CD14-positive monocyte (primary cell): ENCODE results near the gene AOX1. TPM values are rescaled to one million over a fixed set of nuclear protein-coding genes. Genes with fewer than 3 reads are reported as not detected.

Experiments
- DNase-seq, 3 donors: peaks; one replicate each; pipeline ENCODE4 v3.0.0-alpha.2; 2011 to 2022
- H2AFZ ChIP-seq: 2 replicates; pipeline ENCODE4 v1.6.0; 2012; ENCODE audit warnings: mild to moderate bottlenecking, low read depth, low read length, inconsistent platforms; ENCODE audit not compliant: insufficient read depth, poor library complexity, severe bottlenecking
- H3K27ac ChIP-seq, 2 donors: 1 replicate in 1 of 2; 2 replicates in 1 of 2; pipeline ENCODE4 v1.5.1; 2012 to 2013; ENCODE audit warnings: low read length in 2 of 2, control low read depth in 1 of 2, inconsistent platforms in 1 of 2, low read depth in 1 of 2, mild to moderate bottlenecking in 1 of 2
- H3K27me3 ChIP-seq, 2 donors: one replicate each; pipeline versions ENCODE4 v1.6.0 to v1.6.1; 2011 to 2013; ENCODE audit warnings: low read length in 2 of 2; ENCODE audit not compliant: control insufficient read depth in 2 of 2, insufficient read depth in 2 of 2
- H3K36me3 ChIP-seq, 2 donors: replicated peaks in 1 of 2; 1 replicate in 1 of 2; 2 replicates in 1 of 2; pipeline versions ENCODE4 v1.5.1 to v1.6.1; 2012 to 2013; ENCODE audit warnings: low read length in 2 of 2, control low read depth in 1 of 2, inconsistent platforms in 1 of 2, mild to moderate bottlenecking in 1 of 2; ENCODE audit not compliant: insufficient read depth in 2 of 2, control insufficient read depth in 1 of 2
- H3K4me1 ChIP-seq, 2 donors: 1 replicate in 1 of 2; 2 replicates in 1 of 2; pipeline versions ENCODE4 v1.5.1 to v1.6.1; 2012 to 2013; ENCODE audit warnings: low read length in 2 of 2, control low read depth in 1 of 2, inconsistent platforms in 1 of 2, mild to moderate bottlenecking in 1 of 2, moderate library complexity in 1 of 2; ENCODE audit not compliant: insufficient read depth in 2 of 2, control insufficient read depth in 1 of 2
- H3K4me2 ChIP-seq: replicated peaks from 2 replicates; pipeline ENCODE3; 2012; ENCODE audit warnings: low read length, moderate library complexity, mild to moderate bottlenecking; ENCODE audit not compliant: poor library complexity, severe bottlenecking; ENCODE audit errors: extremely low read depth
- H3K4me3 ChIP-seq, 3 experiments: fragments of 200-600 bp in 1 of 3; sonication (generic) in 1 of 3; replicated peaks in 1 of 3; 1 replicate in 2 of 3; 2 replicates in 1 of 3; pipeline ENCODE4 v1.5.1; 2011 to 2013; ENCODE audit warnings: low read length in 3 of 3, mild to moderate bottlenecking in 3 of 3, control low read depth in 2 of 3, low read depth in 2 of 3, inconsistent platforms in 1 of 3, moderate library complexity in 1 of 3
- H3K79me2 ChIP-seq: 2 replicates; pipeline ENCODE4 v1.6.0; 2012; ENCODE audit warnings: mild to moderate bottlenecking, control low read depth, inconsistent platforms, low read length, moderate library complexity; ENCODE audit not compliant: insufficient read depth
- H3K9ac ChIP-seq: 2 replicates; pipeline ENCODE4 v1.6.0; 2017; ENCODE audit warnings: low read length, mild to moderate bottlenecking; ENCODE audit not compliant: insufficient read depth, poor library complexity, severe bottlenecking
- H3K9me3 ChIP-seq, 2 donors: replicated peaks in 1 of 2; 1 replicate in 1 of 2; 2 replicates in 1 of 2; pipeline versions ENCODE4 v1.5.1 to v1.6.1; 2012 to 2013; ENCODE audit warnings: low read length in 2 of 2, control low read depth in 1 of 2; ENCODE audit not compliant: control insufficient read depth in 1 of 2, insufficient read depth in 1 of 2
- H4K20me1 ChIP-seq: 2 replicates; pipeline ENCODE4 v1.6.0; 2012; ENCODE audit warnings: mild to moderate bottlenecking, low read length, control low read depth, moderate library complexity; ENCODE audit not compliant: insufficient read depth
- H3K27ac Mint-ChIP-seq, 7 donors: one replicate each; pipeline ENCODE4 v1.8.0; 2020; ENCODE audit warnings: mild to moderate bottlenecking in 7 of 7, mixed read lengths in 7 of 7, moderate library complexity in 6 of 7, inconsistent platforms in 2 of 7
- H3K27me3 Mint-ChIP-seq, 3 donors: one replicate each; pipeline ENCODE4 v1.8.0; 2021 to 2022; ENCODE audit warnings: low read depth in 3 of 3, mild to moderate bottlenecking in 3 of 3, mixed read lengths in 3 of 3, moderate library complexity in 3 of 3, inconsistent platforms in 1 of 3
- H3K36me3 Mint-ChIP-seq, 2 donors: one replicate each; pipeline ENCODE4 v1.8.0; 2020; ENCODE audit warnings: mixed read lengths in 2 of 2, inconsistent platforms in 1 of 2, mild to moderate bottlenecking in 1 of 2
- H3K4me1 Mint-ChIP-seq: one replicate; pipeline ENCODE4 v1.8.0; 2020; ENCODE audit warnings: mild to moderate bottlenecking, mixed read lengths
- H3K4me3 Mint-ChIP-seq, 2 donors: one replicate each; pipeline ENCODE4 v1.8.0; 2020; ENCODE audit warnings: mild to moderate bottlenecking in 2 of 2, mixed read lengths in 2 of 2, moderate library complexity in 1 of 2
- H3K9me3 Mint-ChIP-seq, 7 donors: one replicate each; pipeline ENCODE4 v1.8.0; 2020 to 2022; ENCODE audit warnings: mixed read lengths in 7 of 7, mild to moderate bottlenecking in 6 of 7, moderate library complexity in 6 of 7, inconsistent platforms in 2 of 7
- CTCF ChIP-seq: fragments of 200-600 bp; IDR thresholded peaks from one replicate; pipeline ENCODE4 v1.8.0; 2022; ENCODE audit warnings: antibody characterized with exemption, mild to moderate bottlenecking
- WGBS: methylation state at CpG from one replicate; pipeline ENCODE4 v1.1.5; 2013; ENCODE audit warnings: missing lambda C conversion rate; ENCODE audit not compliant: insufficient coverage; 5-methylcytosine and 5-hydroxymethylcytosine counted together
- intact Hi-C, 2 donors: fragments of 100-400 bp; cut with micrococcal nuclease; formaldehyde crosslinking; loops; one replicate each; pipeline versions ENCODE4 v1.15.0 to v1.15.1; 2023
- polyA plus RNA-seq, 3 donors: library from polyadenylated mRNA; depleted of rRNA in 1 of 3; unstranded in 2 of 3; stranded (reverse) in 1 of 3; fragments of 300-500 nt in 2 of 3; fragments of >200 nt in 1 of 3; fragmentation: Illumina TruSeq in 2 of 3; gene quantifications; 1 replicate in 2 of 3; 2 replicates in 1 of 3; pipeline ENCODE4 v1.2.3, GENCODE V29; 2012 to 2021

The AOX1 gene
- polyA plus RNA-seq, 3 donors = 0.16 TPM; not detected in 2

- H3K4me2 ChIP-seq = no peak overlapping the region
- peaks cover 41 to 62% of the 10 kb centered on the region in 2 donors for H3K36me3 Mint-ChIP-seq
- DNase-seq = no peak
Measured at GRCh38 chr2:200577027-200577426, 8.8 kb upstream of the AOX1 start.

GRCh38 chr2:200578778-200579177, 7.0 kb upstream of the AOX1 start:
- Histone ChIP-seq H4K20me1 (no peaks in the 10 kb centered on the region), H2AFZ (no peak overlapping the region), H3K79me2 (no peaks in the 10 kb centered on the region), H3K9ac (no peak overlapping the region), H3K27ac (no peak overlapping the region), H3K36me3 (peaks cover 6 to 35% of the 10 kb centered on the region in 2 donors), H3K4me3 (no peak overlapping the region), H3K27me3 (no peaks in the 10 kb centered on the region), H3K4me2 (no peak overlapping the region), H3K9me3 (no peaks in the 10 kb centered on the region), H3K4me1 (no peaks in the 10 kb centered on the region)
- Mint-ChIP-seq H3K4me1 (no peaks in the 10 kb centered on the region), H3K9me3 (no peaks in the 10 kb centered on the region), H3K27ac (no peak overlapping the region), H3K4me3 (no peak overlapping the region), H3K27me3 (no peaks in the 10 kb centered on the region), H3K36me3 (peaks cover 33 to 55% of the 10 kb centered on the region in 2 donors)
- peak; percentile 30 to 41 (median 38) for DNase-seq
- intact Hi-C loops = loop anchor here (5.0 kb wide), 1 partner anchor 124 kb away; no protein-coding TSS in a partner anchor
- TF ChIP-seq CTCF = peak; percentile 57
- no CpG with 5 or more reads among the region's 1 CpG for WGBS

More at GRCh38 chr2:200577027-200577426, 8.8 kb upstream of the AOX1 start:
- no peak overlapping the region for H3K27ac Mint-ChIP-seq
- Histone ChIP-seq H3K36me3 (peaks cover 14 to 52% of the 10 kb centered on the region in 2 donors), H3K27me3 (no peaks in the 10 kb centered on the region), H3K9ac (no peak overlapping the region), H2AFZ (no peak overlapping the region), H3K4me1 (no peaks in the 10 kb centered on the region), H3K79me2 (no peaks in the 10 kb centered on the region), H3K4me3 (no peak overlapping the region), H3K9me3 (no peaks in the 10 kb centered on the region), H4K20me1 (no peaks in the 10 kb centered on the region), H3K27ac (no peak overlapping the region)
- intact Hi-C loops = loop anchor here (5.0 kb wide), 1 partner anchor 125 kb away; no protein-coding TSS in a partner anchor
- TF ChIP-seq CTCF = no peak
- H3K9me3 Mint-ChIP-seq = no peaks in the 10 kb centered on the region
- no peak overlapping the region for H3K4me3 Mint-ChIP-seq
- WGBS = no CpG with 5 or more reads among the region's 3 CpGs
- H3K4me1 Mint-ChIP-seq = no peaks in the 10 kb centered on the region
- no peaks in the 10 kb centered on the region for H3K27me3 Mint-ChIP-seq
